Measurements from ENCODE around the gene AGT. TPM values are rescaled to one million over a fixed set of nuclear protein-coding genes. Genes with fewer than 3 reads are reported as not detected.

Gene AGT
- total RNA-seq, 3 donors from 2014 or later, result 0.59 to 9.1 (median 8.2) TPM

DNA sequence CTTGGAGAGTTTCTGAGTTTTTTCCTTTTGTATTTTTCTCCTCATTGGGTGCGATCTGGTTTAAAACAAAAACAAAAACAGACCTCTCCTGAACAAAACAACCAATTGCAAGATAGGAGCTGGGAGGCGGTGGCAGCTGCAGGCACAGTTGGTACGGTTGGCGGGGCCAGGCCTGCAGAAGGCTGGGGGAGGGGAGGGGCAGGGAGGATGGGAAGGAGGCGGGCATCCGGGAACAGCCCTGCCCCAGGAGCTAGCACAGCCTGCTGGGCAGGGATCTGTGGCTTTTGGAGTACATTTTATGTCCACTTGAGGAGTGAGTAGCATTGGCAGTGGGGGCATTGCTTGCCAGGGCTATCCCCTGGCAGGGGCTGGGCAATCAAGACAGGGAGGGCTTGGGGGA is 38.5 kb upstream of the AGT start:
- intact Hi-C loops (cut with DNase I; ENCODE audit: low total_unique reads), result no loop called here
- H3K9me3 ChIP-seq, result no peaks in the 10 kb centered on the region
- H3K36me3 ChIP-seq, result no peaks in the 10 kb centered on the region
- no peak overlapping the region for H3K4me3 ChIP-seq
- peak; percentile 39 to 82 for DNase-seq (ENCODE audit: low spot score in 2 of 2)
- H3K27ac ChIP-seq, result peak overlapping the region; percentile 58 to 84
- TF ChIP-seq, protein P1, sequence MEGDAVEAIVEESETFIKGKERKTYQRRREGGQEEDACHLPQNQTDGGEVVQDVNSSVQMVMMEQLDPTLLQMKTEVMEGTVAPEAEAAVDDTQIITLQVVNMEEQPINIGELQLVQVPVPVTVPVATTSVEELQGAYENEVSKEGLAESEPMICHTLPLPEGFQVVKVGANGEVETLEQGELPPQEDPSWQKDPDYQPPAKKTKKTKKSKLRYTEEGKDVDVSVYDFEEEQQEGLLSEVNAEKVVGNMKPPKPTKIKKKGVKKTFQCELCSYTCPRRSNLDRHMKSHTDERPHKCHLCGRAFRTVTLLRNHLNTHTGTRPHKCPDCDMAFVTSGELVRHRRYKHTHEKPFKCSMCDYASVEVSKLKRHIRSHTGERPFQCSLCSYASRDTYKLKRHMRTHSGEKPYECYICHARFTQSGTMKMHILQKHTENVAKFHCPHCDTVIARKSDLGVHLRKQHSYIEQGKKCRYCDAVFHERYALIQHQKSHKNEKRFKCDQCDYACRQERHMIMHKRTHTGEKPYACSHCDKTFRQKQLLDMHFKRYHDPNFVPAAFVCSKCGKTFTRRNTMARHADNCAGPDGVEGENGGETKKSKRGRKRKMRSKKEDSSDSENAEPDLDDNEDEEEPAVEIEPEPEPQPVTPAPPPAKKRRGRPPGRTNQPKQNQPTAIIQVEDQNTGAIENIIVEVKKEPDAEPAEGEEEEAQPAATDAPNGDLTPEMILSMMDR (IDR thresholded peaks at IDR 0.05), result no peak
- TF ChIP-seq POLR2A (IDR thresholded peaks at IDR 0.05) (no peak), POLR2AphosphoS5 (IDR thresholded peaks at IDR 0.05) (no peak)
- no peaks in the 10 kb centered on the region for H3K27me3 ChIP-seq
- H3K4me1 ChIP-seq, result no peaks in the 10 kb centered on the region

DNA sequence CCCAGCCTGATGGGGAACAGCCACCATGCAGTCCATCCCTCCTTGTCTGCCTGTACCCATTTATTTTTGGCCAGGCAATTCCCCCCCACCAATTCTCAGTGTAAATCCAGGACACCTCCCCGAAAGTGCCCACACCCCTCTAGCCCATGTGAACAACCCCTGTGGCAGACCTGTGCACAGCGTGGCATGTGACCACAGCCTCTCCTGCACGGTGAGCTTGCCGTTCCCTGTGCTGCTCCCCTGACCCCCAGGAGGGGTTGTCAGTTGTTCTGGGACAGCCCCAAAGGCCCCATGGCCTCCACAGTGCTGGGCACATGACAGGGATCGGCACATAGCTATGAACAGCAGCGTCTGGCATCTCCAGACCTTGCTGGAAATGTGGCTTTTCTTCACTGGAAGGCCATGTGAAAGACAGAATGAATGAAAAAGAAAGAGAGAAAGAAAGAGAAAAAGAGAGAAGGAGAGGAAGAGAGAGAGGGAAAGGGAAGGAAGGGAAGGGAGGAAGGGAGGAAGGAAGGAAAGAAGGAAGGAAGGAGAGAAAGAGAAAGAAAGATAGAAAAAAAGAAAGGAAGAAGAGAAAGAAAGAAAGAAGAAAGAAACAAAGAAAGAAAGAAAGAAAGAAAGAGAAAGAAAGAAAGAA is 37.2 kb upstream of the AGT start:
- Histone ChIP-seq H3K4me1 (no peaks in the 10 kb centered on the region), H3K36me3 (no peaks in the 10 kb centered on the region), H3K27me3 (no peaks in the 10 kb centered on the region), H3K9me3 (no peaks in the 10 kb centered on the region), H3K27ac (peak overlapping the region; percentile 57 to 60), H3K4me3 (no peak overlapping the region)
- intact Hi-C loops (cut with DNase I; ENCODE audit: low total_unique reads), result no loop called here
- TF ChIP-seq POLR2AphosphoS5 (IDR thresholded peaks at IDR 0.05), result no peak
- DNase-seq (ENCODE audit: low spot score in 2 of 2), result no peak

DNA sequence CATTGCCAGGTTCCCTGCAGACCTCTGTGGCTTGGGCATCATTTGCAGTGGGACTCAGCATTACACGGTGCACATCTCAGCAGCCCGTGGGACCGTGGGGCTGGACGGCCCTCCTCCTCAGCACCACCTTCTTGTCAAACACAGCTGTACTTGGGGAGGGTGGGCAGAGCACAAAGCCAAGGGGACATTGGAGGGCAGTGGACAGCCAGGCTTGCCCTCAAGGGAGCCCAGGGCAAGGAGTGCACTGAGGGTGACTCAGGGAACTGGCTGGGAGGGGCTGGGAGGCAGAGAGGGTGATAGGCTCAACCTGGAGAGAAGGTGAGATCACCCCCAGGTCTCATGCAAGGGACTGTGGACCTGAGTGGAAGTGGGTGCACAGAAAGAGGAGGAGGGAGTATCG is 36.7 kb upstream of the AGT start:
- Histone ChIP-seq H3K9me3 (no peaks in the 10 kb centered on the region), H3K27ac (peak overlapping the region; percentile 57 to 60)

DNA sequence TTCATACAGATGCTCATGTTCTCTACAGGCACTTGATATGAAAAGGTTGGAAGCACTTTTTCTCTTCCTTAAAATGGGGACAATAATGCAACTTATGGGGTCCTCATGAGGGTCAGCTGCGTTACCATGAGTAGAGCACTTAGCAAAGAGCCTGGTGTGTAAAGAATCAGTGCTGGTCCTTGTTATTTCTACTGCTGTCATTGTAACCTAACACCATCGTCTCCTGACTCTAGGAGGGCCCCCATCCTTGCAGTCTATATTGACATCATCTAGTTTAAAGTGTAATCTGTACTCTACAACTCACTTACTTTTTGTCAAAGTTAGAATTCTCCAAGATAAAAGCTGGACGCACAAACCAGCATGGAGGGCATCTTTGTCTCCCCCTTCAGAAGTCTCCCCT is 35.7 kb upstream of the AGT start:
- intact Hi-C loops (cut with DNase I; ENCODE audit: low total_unique reads), result no loop called here
- no peaks in the 10 kb centered on the region for H3K4me1 ChIP-seq
- H3K36me3 ChIP-seq, result no peaks in the 10 kb centered on the region
- no peaks in the 10 kb centered on the region for H3K27me3 ChIP-seq
- DNase-seq (ENCODE audit: low spot score in 2 of 2), result no peak
- H3K27ac ChIP-seq, result no peak overlapping the region
- H3K9me3 ChIP-seq, result no peaks in the 10 kb centered on the region
- TF ChIP-seq POLR2AphosphoS5 (IDR thresholded peaks at IDR 0.05) (no peak), POLR2A (IDR thresholded peaks at IDR 0.05) (no peak)
- TF ChIP-seq, protein P1 (IDR thresholded peaks at IDR 0.05), result no peak
- no peak overlapping the region for H3K4me3 ChIP-seq

More for the DNA sequence above, 36.7 kb upstream of the AGT start:
- no peak for DNase-seq (ENCODE audit: low spot score in 2 of 2)
- Histone ChIP-seq H3K36me3 (no peaks in the 10 kb centered on the region), H3K4me1 (no peaks in the 10 kb centered on the region), H3K4me3 (no peak overlapping the region), H3K27me3 (no peaks in the 10 kb centered on the region)
- intact Hi-C loops (cut with DNase I; ENCODE audit: low total_unique reads), result no loop called here
- TF ChIP-seq POLR2AphosphoS5 (IDR thresholded peaks at IDR 0.05), result no peak
- no peak for TF ChIP-seq POLR2A (IDR thresholded peaks at IDR 0.05)
- TF ChIP-seq, protein P1 (IDR thresholded peaks at IDR 0.05), result no peak

DNA sequence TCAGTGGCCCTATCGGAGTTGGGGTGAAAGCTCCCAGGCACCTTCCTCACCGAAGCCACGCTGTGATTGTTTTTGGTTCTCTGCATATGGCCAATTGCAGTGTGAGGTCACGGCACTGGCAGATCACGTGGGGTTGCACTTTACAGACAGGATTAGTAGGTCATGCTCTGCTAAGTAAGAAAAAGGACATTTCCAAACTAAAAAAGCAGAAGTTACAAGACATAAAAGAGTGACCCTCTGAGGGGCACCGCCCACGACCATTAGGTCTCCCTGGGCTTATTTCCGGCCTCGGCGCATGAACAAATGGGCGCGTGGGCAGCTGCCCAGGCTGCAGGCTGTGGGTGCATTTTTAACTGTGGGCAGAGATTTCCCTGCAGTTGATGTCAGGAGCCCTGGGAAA is 35.2 kb upstream of the AGT start:
- no peaks in the 10 kb centered on the region for H3K9me3 ChIP-seq
- H3K36me3 ChIP-seq, result no peaks in the 10 kb centered on the region
- TF ChIP-seq, protein P1 (IDR thresholded peaks at IDR 0.05), result no peak
- TF ChIP-seq POLR2A (IDR thresholded peaks at IDR 0.05) (no peak), POLR2AphosphoS5 (IDR thresholded peaks at IDR 0.05) (no peak)
- H3K27me3 ChIP-seq, result no peaks in the 10 kb centered on the region
- DNase-seq (ENCODE audit: low spot score in 2 of 2), result no peak
- intact Hi-C loops (cut with DNase I; ENCODE audit: low total_unique reads), result no loop called here
- no peak overlapping the region for H3K27ac ChIP-seq
- H3K4me3 ChIP-seq, result no peak overlapping the region
- no peaks in the 10 kb centered on the region for H3K4me1 ChIP-seq
